ENCODE results near the gene CACNB2.

DNA sequence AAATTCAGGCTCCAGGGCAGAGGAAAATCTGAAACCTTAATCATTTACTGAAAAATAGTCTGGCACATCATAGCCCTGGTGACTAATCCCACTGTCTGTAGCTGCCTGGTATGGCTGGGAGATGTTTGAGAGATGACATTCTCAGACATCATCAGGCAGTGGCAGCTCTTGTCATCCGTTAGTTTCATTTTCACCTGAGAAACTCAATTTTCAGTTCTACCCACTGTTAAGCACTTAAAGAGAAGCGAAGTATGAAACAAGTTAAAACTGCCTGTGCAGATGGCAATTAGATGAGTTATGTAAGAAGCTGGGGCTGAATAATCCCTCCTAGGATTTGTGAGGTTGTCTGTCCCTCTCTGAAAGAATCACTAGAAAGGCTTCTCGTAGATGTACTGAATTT, 361.0 kb downstream of the CACNB2 start:
- TF ChIP-seq, protein P1, sequence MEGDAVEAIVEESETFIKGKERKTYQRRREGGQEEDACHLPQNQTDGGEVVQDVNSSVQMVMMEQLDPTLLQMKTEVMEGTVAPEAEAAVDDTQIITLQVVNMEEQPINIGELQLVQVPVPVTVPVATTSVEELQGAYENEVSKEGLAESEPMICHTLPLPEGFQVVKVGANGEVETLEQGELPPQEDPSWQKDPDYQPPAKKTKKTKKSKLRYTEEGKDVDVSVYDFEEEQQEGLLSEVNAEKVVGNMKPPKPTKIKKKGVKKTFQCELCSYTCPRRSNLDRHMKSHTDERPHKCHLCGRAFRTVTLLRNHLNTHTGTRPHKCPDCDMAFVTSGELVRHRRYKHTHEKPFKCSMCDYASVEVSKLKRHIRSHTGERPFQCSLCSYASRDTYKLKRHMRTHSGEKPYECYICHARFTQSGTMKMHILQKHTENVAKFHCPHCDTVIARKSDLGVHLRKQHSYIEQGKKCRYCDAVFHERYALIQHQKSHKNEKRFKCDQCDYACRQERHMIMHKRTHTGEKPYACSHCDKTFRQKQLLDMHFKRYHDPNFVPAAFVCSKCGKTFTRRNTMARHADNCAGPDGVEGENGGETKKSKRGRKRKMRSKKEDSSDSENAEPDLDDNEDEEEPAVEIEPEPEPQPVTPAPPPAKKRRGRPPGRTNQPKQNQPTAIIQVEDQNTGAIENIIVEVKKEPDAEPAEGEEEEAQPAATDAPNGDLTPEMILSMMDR (IDR thresholded peaks at IDR 0.05; ENCODE audit: low read depth, low read length, poor library complexity, severe bottlenecking), result no peak
- TF ChIP-seq EZH2phosphoT487 (IDR thresholded peaks at IDR 0.05; ENCODE audit: borderline replicate concordance, low read length), result no peak

All from DOHH2 (cell line).